ENCODE measurements around the gene KLHL42.

KLHL42 gene

GRCh38 chr12:27754795-27755194, 25.2 kb upstream of the KLHL42 start:
- Histone ChIP-seq H3K4me3 (no peak overlapping the region), H3K27me3 (no peaks in the 10 kb centered on the region), H4K20me1 (0 out of 2 replicates have a peak, but pooled peaks cover 10% of the 10 kb centered on the region), H3K27ac (no peak overlapping the region), H3K9ac (no peak overlapping the region), H3K4me1 (no peaks in the 10 kb centered on the region), H3K36me3 (peaks cover 67% of the 10 kb centered on the region), H3K4me2 (no peak overlapping the region), H3K9me3 (no peaks in the 10 kb centered on the region)
- no peak for TF ChIP-seq Cebpa-rat (IDR thresholded peaks at IDR 0.05)

DNA sequence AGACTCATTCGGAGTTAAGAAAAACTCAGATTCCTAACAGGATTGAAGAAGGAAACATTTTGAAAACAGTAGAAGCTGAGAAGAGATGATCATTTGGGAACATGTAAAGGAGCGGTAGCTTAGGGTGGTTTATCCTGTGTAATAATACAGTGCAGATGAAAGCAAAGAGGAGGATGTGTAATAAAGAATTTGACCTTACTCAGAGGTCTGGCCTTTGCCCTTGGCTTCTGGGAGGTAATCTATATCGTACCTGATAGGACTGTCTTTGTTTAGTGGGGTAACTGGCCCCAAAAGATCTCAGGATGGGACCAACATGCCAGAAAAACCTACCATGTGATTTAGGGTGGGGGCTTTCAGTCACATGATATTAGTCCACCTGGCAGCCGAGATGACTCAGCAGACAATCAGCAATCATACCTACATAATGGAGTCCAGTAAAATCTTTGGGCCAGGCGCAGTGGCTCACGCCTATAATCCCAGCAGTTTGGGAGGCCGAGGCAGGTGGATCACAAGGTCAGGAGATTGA, 23.3 kb upstream of the KLHL42 start:
- Histone ChIP-seq H3K9ac (no peak overlapping the region), H3K4me1 (no peaks in the 10 kb centered on the region), H3K27ac (no peak overlapping the region), H3K36me3 (peaks cover 54% of the 10 kb centered on the region), H3K4me2 (no peak overlapping the region), H4K20me1 (0 out of 2 replicates have a peak, but pooled peaks cover 3% of the 10 kb centered on the region), H3K9me3 (no peaks in the 10 kb centered on the region), H3K27me3 (no peaks in the 10 kb centered on the region), H3K4me3 (no peak overlapping the region)
- no peak for TF ChIP-seq Cebpa-rat (IDR thresholded peaks at IDR 0.05)

GRCh38 chr12:27762757-27763156, 17.3 kb upstream of the KLHL42 start:
- Histone ChIP-seq H3K36me3 (0 out of 2 replicates have a peak, but pooled peaks cover 5% of the 10 kb centered on the region), H3K4me1 (no peaks in the 10 kb centered on the region), H3K4me2 (no peak overlapping the region), H3K9me3 (no peaks in the 10 kb centered on the region), H3K27ac (no peak overlapping the region), H3K9ac (no peak overlapping the region), H3K4me3 (no peak overlapping the region), H4K20me1 (no peaks in the 10 kb centered on the region), H3K27me3 (no peaks in the 10 kb centered on the region)
- TF ChIP-seq Cebpa-rat (IDR thresholded peaks at IDR 0.05), result no peak

DNA sequence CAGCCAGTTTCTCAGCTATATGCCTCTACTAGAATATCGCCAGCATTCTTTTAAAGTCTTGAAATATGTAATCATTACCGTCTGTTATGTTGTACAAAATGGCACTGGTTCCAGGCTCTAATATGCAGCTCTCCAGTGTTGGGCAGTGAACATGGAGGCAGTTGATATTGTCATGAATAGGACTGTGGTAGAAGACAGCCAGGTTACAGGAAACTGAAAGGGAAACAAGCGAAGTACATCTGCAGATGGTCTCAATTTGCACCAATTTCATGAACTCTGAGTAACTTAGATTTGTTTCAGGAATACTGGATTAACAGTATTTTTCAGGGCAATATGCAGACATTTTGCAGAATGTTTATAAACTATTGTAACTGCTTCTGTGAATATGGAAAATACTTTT, 13.4 kb upstream of the KLHL42 start:
- H3K4me2 ChIP-seq, result no peak overlapping the region
- no peak overlapping the region for H3K4me3 ChIP-seq
- H3K9ac ChIP-seq, result no peak overlapping the region
- H4K20me1 ChIP-seq, result no peaks in the 10 kb centered on the region
- no peaks in the 10 kb centered on the region for H3K4me1 ChIP-seq
- no peak overlapping the region for H3K27ac ChIP-seq
- no peaks in the 10 kb centered on the region for H3K36me3 ChIP-seq
- no peak for TF ChIP-seq Cebpa-rat (IDR thresholded peaks at IDR 0.05)
- H3K9me3 ChIP-seq, result no peaks in the 10 kb centered on the region
- H3K27me3 ChIP-seq, result no peaks in the 10 kb centered on the region

- no peaks in the 10 kb centered on the region for H4K20me1 ChIP-seq
- no peak for TF ChIP-seq Cebpa-rat (IDR thresholded peaks at IDR 0.05)
- no peaks in the 10 kb centered on the region for H3K4me1 ChIP-seq
- H3K9me3 ChIP-seq, result no peaks in the 10 kb centered on the region
- H3K4me3 ChIP-seq, result no peak overlapping the region
- no peak overlapping the region for H3K9ac ChIP-seq
- no peak overlapping the region for H3K4me2 ChIP-seq
- no peaks in the 10 kb centered on the region for H3K36me3 ChIP-seq
- H3K27me3 ChIP-seq, result no peaks in the 10 kb centered on the region
- no peak overlapping the region for H3K27ac ChIP-seq
Observed at GRCh38 chr12:27769142-27769673, 10.8 kb upstream of the KLHL42 start.

GRCh38 chr12:27771481-27772327, 8.3 kb upstream of the KLHL42 start:
- H3K4me3 ChIP-seq, result no peak overlapping the region
- no peak overlapping the region for H3K27ac ChIP-seq
- no peak overlapping the region for H3K4me2 ChIP-seq
- no peak overlapping the region for H3K9ac ChIP-seq
- H3K36me3 ChIP-seq, result no peaks in the 10 kb centered on the region
- H4K20me1 ChIP-seq, result no peaks in the 10 kb centered on the region
- H3K9me3 ChIP-seq, result no peaks in the 10 kb centered on the region
- TF ChIP-seq Cebpa-rat (IDR thresholded peaks at IDR 0.05), result no peak
- H3K4me1 ChIP-seq, result no peaks in the 10 kb centered on the region
- H3K27me3 ChIP-seq, result no peaks in the 10 kb centered on the region

GRCh38 chr12:27772328-27773049, 7.5 kb upstream of the KLHL42 start:
- Histone ChIP-seq H3K4me1 (no peaks in the 10 kb centered on the region), H3K4me3 (no peak overlapping the region), H3K27ac (no peak overlapping the region), H4K20me1 (no peaks in the 10 kb centered on the region), H3K27me3 (no peaks in the 10 kb centered on the region), H3K36me3 (no peaks in the 10 kb centered on the region), H3K9ac (no peak overlapping the region), H3K9me3 (no peaks in the 10 kb centered on the region), H3K4me2 (no peak overlapping the region)
- no peak for TF ChIP-seq Cebpa-rat (IDR thresholded peaks at IDR 0.05)

- no peak for TF ChIP-seq Cebpa-rat (IDR thresholded peaks at IDR 0.05)
- no peaks in the 10 kb centered on the region for H4K20me1 ChIP-seq
- H3K9me3 ChIP-seq, result no peaks in the 10 kb centered on the region
- no peak overlapping the region for H3K4me3 ChIP-seq
- H3K27ac ChIP-seq, result no peak overlapping the region
- peaks cover 25% of the 10 kb centered on the region for H3K4me1 ChIP-seq
- H3K27me3 ChIP-seq, result no peaks in the 10 kb centered on the region
- H3K4me2 ChIP-seq, result no peak overlapping the region
- peaks cover 6% of the 10 kb centered on the region; the same call in 1 of the 2 replicates for H3K36me3 ChIP-seq
- H3K9ac ChIP-seq, result no peak overlapping the region
Observed at GRCh38 chr12:27777141-27777540, 2.9 kb upstream of the KLHL42 start.

DNA sequence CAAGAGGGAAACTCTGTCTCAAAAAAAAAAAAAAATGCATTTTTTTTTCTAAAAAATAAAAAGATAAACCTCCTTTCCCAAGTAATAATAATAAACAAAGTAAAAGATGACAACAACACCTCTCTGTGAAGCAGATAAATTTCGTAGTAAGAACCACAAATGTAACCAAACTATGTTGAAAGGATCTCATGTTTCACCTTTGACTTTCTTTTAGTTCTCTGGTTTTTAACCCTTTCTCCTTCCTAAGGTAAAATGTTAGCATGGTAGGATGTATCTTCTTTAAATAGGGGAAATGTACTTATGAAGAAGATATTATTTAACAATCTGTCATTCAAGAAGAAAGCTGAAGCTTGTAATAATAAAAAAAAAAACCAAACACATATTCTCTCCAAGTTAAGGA, 1.8 kb upstream of the KLHL42 start:
- H3K4me1 ChIP-seq, result peaks cover 31% of the 10 kb centered on the region
- H3K27ac ChIP-seq, result no peak overlapping the region
- H3K4me2 ChIP-seq, result no peak overlapping the region
- H3K27me3 ChIP-seq, result no peaks in the 10 kb centered on the region
- H4K20me1 ChIP-seq, result no peaks in the 10 kb centered on the region
- no peak for TF ChIP-seq Cebpa-rat (IDR thresholded peaks at IDR 0.05)
- H3K9me3 ChIP-seq, result no peaks in the 10 kb centered on the region
- no peak overlapping the region for H3K4me3 ChIP-seq
- H3K36me3 ChIP-seq, result peaks cover 6% of the 10 kb centered on the region; the same call in 1 of the 2 replicates
- H3K9ac ChIP-seq, result no peak overlapping the region
